H1 (cell line): ENCODE measurements around the gene CETN1. TPM values are rescaled to one million over a fixed set of nuclear protein-coding genes. Genes with fewer than 3 reads are reported as not detected.

ENCODE experiments used
- KDM1A ChIP-seq: fragments of 200-600, 300-600 bp; sonication (generic); IDR thresholded peaks from 2 replicates; pipeline ENCODE4 v1.7.1; 2016; ENCODE audit warnings: mild to moderate bottlenecking, low read length, borderline replicate concordance
- NANOG ChIP-seq: IDR thresholded peaks from 2 replicates; pipeline ENCODE4 v1.6.1; 2011; ENCODE audit warnings: low read length, low read depth, mild to moderate bottlenecking, inconsistent platforms; ENCODE audit not compliant: insufficient read depth, poor library complexity, severe bottlenecking
- NRF1 ChIP-seq: IDR thresholded peaks from 2 replicates; pipeline ENCODE4 v1.6.1; 2011; ENCODE audit warnings: mild to moderate bottlenecking, low read depth, low read length, improper control_type of control experiment
- PHF8 ChIP-seq: fragments of 200-600 bp; sonication (generic); conservative IDR thresholded peaks from 2 replicates; pipeline ENCODE4 v1.7.1; 2012; ENCODE audit warnings: low read depth, mild to moderate bottlenecking, inconsistent platforms, low read length, moderate library complexity
- polyA plus RNA-seq, 7 experiments: library from polyadenylated mRNA; depleted of rRNA in 3 of 7; stranded (reverse) in 5 of 7; unstranded in 2 of 7; fragments of >200 nt in 5 of 7; fragments of 200-250 nt in 2 of 7; gene quantifications; 1 replicate in 5 of 7; 2 replicates in 1 of 7; 4 replicates in 1 of 7; pipeline versions ENCODE4 v1.2.1 to v1.2.3, GENCODE V29; 2011 to 2013; ENCODE audit warnings: missing spikeins in 2 of 7, mixed read lengths in 2 of 7
- total RNA-seq: library from RNA; stranded (reverse); fragmentation: NEBNext Ultra II Directional; extraction: Animal tissue kit (Norgen Biotek cat#: 25700); gene quantifications from 2 replicates; pipeline ENCODE4 v1.2.1, GENCODE V29; 2021
- TF ChIP-seq, protein P1 (sequence below): fragments of 300-600 bp; sonication (generic); IDR thresholded peaks from 2 replicates; pipeline ENCODE4 v1.7.1; 2012; ENCODE audit warnings: low read length, moderate library complexity, mild to moderate bottlenecking, inconsistent platforms; ENCODE audit not compliant: insufficient replicate concordance

The CETN1 gene
- total and polyA plus RNA-seq, 2 of the 8 experiments (the other 6 are each of a cell fraction or from before 2014, with no cell fraction given) = not detected

DNA sequence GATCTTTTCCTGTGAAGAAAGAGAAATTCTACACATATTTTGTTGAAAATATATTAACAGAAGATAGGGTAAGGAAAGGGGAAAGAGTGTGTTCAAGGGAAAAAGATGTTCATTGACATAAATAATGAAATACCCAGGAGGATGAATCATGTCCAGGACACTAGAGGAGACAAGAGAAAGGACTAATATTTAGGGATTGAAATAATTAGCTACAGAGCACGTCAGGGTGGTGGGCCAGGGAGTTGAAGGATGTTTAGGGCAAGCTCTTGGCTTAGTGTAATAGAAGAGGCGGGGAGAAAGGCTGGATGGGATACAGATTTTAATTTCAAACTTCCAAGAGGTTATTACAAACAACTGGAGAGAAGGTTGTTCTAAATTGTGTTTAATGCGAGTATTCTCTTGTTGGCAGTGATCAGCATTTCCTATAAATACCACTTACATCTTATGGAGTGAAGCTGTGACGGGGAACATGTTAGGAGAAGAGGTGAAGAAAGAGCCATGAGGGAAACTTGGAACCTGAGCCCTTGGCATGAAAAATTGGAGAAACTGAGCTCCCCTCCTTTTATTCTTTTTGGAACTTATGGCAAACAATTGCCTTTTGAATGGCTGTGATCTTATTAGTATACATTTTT is 36.6 kb upstream of the CETN1 start (continued):
- TF ChIP-seq, protein P1, sequence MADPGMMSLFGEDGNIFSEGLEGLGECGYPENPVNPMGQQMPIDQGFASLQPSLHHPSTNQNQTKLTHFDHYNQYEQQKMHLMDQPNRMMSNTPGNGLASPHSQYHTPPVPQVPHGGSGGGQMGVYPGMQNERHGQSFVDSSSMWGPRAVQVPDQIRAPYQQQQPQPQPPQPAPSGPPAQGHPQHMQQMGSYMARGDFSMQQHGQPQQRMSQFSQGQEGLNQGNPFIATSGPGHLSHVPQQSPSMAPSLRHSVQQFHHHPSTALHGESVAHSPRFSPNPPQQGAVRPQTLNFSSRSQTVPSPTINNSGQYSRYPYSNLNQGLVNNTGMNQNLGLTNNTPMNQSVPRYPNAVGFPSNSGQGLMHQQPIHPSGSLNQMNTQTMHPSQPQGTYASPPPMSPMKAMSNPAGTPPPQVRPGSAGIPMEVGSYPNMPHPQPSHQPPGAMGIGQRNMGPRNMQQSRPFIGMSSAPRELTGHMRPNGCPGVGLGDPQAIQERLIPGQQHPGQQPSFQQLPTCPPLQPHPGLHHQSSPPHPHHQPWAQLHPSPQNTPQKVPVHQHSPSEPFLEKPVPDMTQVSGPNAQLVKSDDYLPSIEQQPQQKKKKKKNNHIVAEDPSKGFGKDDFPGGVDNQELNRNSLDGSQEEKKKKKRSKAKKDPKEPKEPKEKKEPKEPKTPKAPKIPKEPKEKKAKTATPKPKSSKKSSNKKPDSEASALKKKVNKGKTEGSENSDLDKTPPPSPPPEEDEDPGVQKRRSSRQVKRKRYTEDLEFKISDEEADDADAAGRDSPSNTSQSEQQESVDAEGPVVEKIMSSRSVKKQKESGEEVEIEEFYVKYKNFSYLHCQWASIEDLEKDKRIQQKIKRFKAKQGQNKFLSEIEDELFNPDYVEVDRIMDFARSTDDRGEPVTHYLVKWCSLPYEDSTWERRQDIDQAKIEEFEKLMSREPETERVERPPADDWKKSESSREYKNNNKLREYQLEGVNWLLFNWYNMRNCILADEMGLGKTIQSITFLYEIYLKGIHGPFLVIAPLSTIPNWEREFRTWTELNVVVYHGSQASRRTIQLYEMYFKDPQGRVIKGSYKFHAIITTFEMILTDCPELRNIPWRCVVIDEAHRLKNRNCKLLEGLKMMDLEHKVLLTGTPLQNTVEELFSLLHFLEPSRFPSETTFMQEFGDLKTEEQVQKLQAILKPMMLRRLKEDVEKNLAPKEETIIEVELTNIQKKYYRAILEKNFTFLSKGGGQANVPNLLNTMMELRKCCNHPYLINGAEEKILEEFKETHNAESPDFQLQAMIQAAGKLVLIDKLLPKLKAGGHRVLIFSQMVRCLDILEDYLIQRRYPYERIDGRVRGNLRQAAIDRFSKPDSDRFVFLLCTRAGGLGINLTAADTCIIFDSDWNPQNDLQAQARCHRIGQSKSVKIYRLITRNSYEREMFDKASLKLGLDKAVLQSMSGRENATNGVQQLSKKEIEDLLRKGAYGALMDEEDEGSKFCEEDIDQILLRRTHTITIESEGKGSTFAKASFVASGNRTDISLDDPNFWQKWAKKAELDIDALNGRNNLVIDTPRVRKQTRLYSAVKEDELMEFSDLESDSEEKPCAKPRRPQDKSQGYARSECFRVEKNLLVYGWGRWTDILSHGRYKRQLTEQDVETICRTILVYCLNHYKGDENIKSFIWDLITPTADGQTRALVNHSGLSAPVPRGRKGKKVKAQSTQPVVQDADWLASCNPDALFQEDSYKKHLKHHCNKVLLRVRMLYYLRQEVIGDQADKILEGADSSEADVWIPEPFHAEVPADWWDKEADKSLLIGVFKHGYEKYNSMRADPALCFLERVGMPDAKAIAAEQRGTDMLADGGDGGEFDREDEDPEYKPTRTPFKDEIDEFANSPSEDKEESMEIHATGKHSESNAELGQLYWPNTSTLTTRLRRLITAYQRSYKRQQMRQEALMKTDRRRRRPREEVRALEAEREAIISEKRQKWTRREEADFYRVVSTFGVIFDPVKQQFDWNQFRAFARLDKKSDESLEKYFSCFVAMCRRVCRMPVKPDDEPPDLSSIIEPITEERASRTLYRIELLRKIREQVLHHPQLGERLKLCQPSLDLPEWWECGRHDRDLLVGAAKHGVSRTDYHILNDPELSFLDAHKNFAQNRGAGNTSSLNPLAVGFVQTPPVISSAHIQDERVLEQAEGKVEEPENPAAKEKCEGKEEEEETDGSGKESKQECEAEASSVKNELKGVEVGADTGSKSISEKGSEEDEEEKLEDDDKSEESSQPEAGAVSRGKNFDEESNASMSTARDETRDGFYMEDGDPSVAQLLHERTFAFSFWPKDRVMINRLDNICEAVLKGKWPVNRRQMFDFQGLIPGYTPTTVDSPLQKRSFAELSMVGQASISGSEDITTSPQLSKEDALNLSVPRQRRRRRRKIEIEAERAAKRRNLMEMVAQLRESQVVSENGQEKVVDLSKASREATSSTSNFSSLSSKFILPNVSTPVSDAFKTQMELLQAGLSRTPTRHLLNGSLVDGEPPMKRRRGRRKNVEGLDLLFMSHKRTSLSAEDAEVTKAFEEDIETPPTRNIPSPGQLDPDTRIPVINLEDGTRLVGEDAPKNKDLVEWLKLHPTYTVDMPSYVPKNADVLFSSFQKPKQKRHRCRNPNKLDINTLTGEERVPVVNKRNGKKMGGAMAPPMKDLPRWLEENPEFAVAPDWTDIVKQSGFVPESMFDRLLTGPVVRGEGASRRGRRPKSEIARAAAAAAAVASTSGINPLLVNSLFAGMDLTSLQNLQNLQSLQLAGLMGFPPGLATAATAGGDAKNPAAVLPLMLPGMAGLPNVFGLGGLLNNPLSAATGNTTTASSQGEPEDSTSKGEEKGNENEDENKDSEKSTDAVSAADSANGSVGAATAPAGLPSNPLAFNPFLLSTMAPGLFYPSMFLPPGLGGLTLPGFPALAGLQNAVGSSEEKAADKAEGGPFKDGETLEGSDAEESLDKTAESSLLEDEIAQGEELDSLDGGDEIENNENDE = no peak
- no peak for TF ChIP-seq NRF1
- no peak for TF ChIP-seq PHF8
- no peak for TF ChIP-seq NANOG
- no peak for TF ChIP-seq KDM1A
